HG02885 (cell line): Measurements from ENCODE around the gene SHROOM3.

ENCODE experiments used
- ATAC-seq: cut with Tn5 transposase; IDR thresholded peaks from one replicate; pipeline ENCODE4 v1.9.1; 2021; ENCODE audit warnings: mild to moderate bottlenecking; ENCODE audit not compliant: unreplicated experiment, poor library complexity

Gene SHROOM3

DNA sequence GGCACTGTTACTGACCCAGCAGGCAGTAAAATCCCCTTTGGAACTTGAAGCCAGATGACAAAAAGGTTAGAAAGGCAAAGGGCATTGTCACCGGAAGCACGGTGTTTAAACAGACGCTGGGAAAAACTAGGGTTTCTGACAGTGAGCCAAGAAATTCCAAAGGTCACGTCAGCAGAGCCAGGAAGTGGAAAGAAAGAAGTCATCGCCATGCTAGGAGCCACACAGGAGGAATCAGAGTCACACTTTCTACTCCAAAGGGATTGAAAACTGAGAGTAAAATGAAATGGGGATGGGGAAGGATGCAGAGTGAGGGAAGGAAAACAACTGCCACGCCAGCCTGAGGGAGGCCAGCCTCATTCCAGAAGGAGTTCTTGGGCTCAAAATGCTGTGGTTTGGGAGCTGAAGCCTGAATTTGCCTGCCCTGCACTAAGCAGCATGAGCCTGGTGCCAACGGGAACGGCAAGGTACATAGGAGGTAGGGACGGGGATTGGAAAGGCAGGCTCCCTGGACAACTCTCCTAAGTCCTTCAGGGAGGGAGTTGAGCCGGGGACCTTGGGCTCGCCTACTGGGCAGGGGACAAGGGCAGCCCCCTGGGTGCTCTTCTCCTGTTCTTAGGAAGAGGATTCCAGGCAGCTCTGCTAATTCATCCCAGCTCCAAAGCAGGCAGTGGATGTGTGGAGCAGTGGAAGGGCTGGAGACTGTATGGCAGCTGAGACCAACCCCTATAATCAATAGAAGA lies 396.1 kb downstream of the SHROOM3 start:
- no peak for ATAC-seq

DNA sequence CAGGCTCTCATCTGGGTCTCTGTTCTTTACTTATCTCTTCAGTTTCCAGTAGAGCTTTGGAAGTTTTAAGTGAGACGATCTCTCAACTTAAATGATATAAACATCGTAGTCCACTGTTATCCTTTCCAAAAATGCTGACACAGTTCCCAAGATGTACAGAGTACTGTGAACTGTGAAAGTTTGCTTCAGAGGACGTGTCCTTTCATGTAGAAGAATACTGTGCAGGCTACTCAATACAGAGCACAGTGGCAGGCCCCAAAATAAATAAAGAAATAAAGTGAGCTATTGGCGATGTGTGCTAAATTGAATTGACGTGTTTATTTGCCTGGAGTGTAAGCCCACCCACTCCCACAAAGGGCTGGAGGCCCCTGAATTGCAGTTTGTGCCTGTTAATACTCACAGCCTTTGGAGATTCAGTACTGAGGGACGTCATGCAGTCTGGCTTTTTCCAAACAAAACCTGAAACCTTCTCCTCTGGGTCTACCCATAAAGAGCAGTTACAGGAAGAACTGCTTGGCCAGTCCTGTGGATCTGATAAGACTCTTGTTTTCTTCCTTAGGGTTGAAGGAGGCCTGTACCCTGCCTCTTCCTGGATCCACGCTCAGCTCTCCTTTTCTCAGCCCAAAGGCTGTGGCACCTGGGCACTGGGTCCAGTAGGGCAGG lies 396.8 kb downstream of the SHROOM3 start:
- no peak for ATAC-seq
